Measurements from ENCODE around the gene DSN1. TPM values are rescaled to one million over a fixed set of nuclear protein-coding genes. Genes with fewer than 3 reads are reported as not detected.

DSN1 gene
- total and polyA plus RNA-seq, 9 of the 15 experiments (the other 6 are each of a cell fraction or from before 2014, with no cell fraction given): 23.3 to 45.3 (median 31.1) TPM

- TF ChIP-seq EWSR1 (IDR thresholded peaks at IDR 0.05; ENCODE audit: borderline replicate concordance, low read depth, partially characterized antibody) (no peak), ZNF639 (CRISPR knock-in tag; conservative IDR thresholded peaks at IDR 0.05 in 1 of 2, IDR thresholded peaks at IDR 0.05 in 1 of 2) (no peak), ZBED1 (IDR thresholded peaks at IDR 0.05) (no peak), ARNT (IDR thresholded peaks at IDR 0.05) (no peak), RREB1 (CRISPR knock-in tag; IDR thresholded peaks at IDR 0.05) (no peak), CTCFL (IDR thresholded peaks at IDR 0.05; ENCODE audit: borderline replicate concordance, insufficient read depth, low read depth, low read length, poor library complexity, severe bottlenecking) (no peak)
Measured at GRCh38 chr20:36817496-36817895, 43.9 kb upstream of the DSN1 start (continued).

Data from K562 (cell line).